DND-41 (cell line): ENCODE results near the gene NKPD1.

Experiments
- EZH2 ChIP-seq: IDR thresholded peaks from 3 replicates; pipeline ENCODE4 v1.6.1; 2012; ENCODE audit warnings: borderline replicate concordance, low read depth, mild to moderate bottlenecking, moderate library complexity, low read length, inconsistent platforms; ENCODE audit not compliant: severe bottlenecking
- TF ChIP-seq, protein P1 (sequence below): IDR thresholded peaks from 2 replicates; pipeline ENCODE4 v1.5.1; 2012; ENCODE audit warnings: borderline replicate concordance, low read length, moderate library complexity, mild to moderate bottlenecking; ENCODE audit not compliant: poor library complexity, severe bottlenecking; ENCODE audit errors: extremely low read depth

DNA sequence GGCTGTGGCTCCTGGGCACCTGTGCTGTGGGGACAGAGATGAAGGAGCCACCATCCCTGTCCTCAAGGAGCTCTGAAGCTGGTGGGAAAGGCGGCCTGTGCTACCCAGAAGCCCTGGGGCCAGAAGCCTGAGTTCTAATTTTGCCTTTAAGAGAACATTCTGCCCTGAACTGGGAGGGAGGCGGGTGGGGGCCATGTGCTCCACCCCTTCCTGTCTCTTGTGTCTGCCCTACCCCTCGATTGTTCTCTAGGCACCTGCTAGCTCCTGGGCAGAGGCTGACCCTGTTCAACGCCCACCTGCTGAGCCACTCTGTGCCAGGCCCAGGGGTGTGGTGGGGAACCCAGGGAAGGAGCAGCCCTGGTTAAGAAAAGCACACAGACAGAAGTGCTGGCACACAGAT lies 11.4 kb upstream of the NKPD1 start:
- TF ChIP-seq, protein P1, sequence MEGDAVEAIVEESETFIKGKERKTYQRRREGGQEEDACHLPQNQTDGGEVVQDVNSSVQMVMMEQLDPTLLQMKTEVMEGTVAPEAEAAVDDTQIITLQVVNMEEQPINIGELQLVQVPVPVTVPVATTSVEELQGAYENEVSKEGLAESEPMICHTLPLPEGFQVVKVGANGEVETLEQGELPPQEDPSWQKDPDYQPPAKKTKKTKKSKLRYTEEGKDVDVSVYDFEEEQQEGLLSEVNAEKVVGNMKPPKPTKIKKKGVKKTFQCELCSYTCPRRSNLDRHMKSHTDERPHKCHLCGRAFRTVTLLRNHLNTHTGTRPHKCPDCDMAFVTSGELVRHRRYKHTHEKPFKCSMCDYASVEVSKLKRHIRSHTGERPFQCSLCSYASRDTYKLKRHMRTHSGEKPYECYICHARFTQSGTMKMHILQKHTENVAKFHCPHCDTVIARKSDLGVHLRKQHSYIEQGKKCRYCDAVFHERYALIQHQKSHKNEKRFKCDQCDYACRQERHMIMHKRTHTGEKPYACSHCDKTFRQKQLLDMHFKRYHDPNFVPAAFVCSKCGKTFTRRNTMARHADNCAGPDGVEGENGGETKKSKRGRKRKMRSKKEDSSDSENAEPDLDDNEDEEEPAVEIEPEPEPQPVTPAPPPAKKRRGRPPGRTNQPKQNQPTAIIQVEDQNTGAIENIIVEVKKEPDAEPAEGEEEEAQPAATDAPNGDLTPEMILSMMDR, result no peak
- TF ChIP-seq EZH2, result no peak
